Smooth muscle cell (in vitro differentiated cells): ENCODE data around the gene FKBP8. TPM values are rescaled to one million over a fixed set of nuclear protein-coding genes. Genes with fewer than 3 reads are reported as not detected.

ENCODE experiments used
- DNase-seq: peaks from one replicate; lab custom pipeline; 2025; ENCODE audit not compliant: unreplicated experiment; lab: John Stamatoyannopoulos, UW
- H2AFZ ChIP-seq: fragments of 200-600 bp; sonication (generic); 2 replicates; pipeline ENCODE4 v1.6.0; 2016; ENCODE audit warnings: antibody characterized with exemption, low read depth, mild to moderate bottlenecking
- H3F3A ChIP-seq: fragments of 200-600 bp; sonication (generic); 2 replicates; pipeline ENCODE4 v1.6.0; 2017; ENCODE audit warnings: antibody characterized with exemption, low read depth
- H3K27ac ChIP-seq: fragments of 200-600 bp; sonication (generic); 2 replicates; pipeline ENCODE4 v1.5.1; 2016; ENCODE audit warnings: low read depth, mild to moderate bottlenecking
- H3K27me3 ChIP-seq: fragments of 200-600 bp; sonication (generic); 2 replicates; pipeline ENCODE4 v1.6.1; 2016; ENCODE audit warnings: low read depth, mild to moderate bottlenecking
- H3K36me3 ChIP-seq: fragments of 200-600 bp; sonication (generic); 2 replicates; pipeline ENCODE4 v1.5.1; 2016; ENCODE audit warnings: low read depth
- H3K4me1 ChIP-seq: fragments of 200-600 bp; sonication (generic); 2 replicates; pipeline ENCODE4 v1.5.1; 2016; ENCODE audit warnings: low read depth
- H3K4me2 ChIP-seq: fragments of 200-600 bp; sonication (generic); 2 replicates; pipeline ENCODE4 v1.6.0; 2016; ENCODE audit warnings: mild to moderate bottlenecking
- H3K4me3 ChIP-seq: fragments of 200-600 bp; sonication (generic); 2 replicates; pipeline ENCODE4 v1.5.1; 2016; ENCODE audit warnings: mild to moderate bottlenecking
- H3K79me2 ChIP-seq: fragments of 200-600 bp; sonication (generic); 2 replicates; pipeline ENCODE4 v1.6.0; 2016; ENCODE audit warnings: low read depth, mild to moderate bottlenecking
- H3K9ac ChIP-seq: fragments of 200-600 bp; sonication (generic); 2 replicates; pipeline ENCODE4 v1.6.0; 2016; ENCODE audit warnings: low read depth
- H3K9me3 ChIP-seq: fragments of 200-600 bp; sonication (generic); replicated peaks from 2 replicates; pipeline ENCODE4 v1.5.1; 2016; ENCODE audit warnings: low read depth
- H4K20me1 ChIP-seq: fragments of 200-600 bp; sonication (generic); 2 replicates; pipeline ENCODE4 v1.6.0; 2016; ENCODE audit warnings: low read depth
- CTCF ChIP-seq: fragments of 200-600 bp; sonication (generic); IDR thresholded peaks from 2 replicates; pipeline ENCODE4 v1.5.1; 2017; ENCODE audit warnings: borderline replicate concordance, mild to moderate bottlenecking, antibody characterized with exemption; ENCODE audit not compliant: insufficient read depth, poor library complexity, severe bottlenecking
- WGBS: methylation state at CpG from one replicate; pipeline ENCODE4 v1.1.7; 2016; ENCODE audit warnings: low lambda C conversion rate; 5-methylcytosine and 5-hydroxymethylcytosine counted together
- polyA plus RNA-seq: library from polyadenylated mRNA; unstranded; fragments of >200 nt; fragmentation: Nextera tagmentation; extraction: Ambion mirVana; gene quantifications from 2 replicates; pipeline ENCODE4 v1.2.1, GENCODE V29; 2016
- total RNA-seq: library from RNA; depleted of rRNA; stranded (reverse); fragments of >200 nt; gene quantifications from 2 replicates; pipeline ENCODE4 v1.2.3, GENCODE V29; 2014

Gene FKBP8
- total and polyA plus RNA-seq, 2 experiments from 2014 or later: 143 to 358 TPM

DNA sequence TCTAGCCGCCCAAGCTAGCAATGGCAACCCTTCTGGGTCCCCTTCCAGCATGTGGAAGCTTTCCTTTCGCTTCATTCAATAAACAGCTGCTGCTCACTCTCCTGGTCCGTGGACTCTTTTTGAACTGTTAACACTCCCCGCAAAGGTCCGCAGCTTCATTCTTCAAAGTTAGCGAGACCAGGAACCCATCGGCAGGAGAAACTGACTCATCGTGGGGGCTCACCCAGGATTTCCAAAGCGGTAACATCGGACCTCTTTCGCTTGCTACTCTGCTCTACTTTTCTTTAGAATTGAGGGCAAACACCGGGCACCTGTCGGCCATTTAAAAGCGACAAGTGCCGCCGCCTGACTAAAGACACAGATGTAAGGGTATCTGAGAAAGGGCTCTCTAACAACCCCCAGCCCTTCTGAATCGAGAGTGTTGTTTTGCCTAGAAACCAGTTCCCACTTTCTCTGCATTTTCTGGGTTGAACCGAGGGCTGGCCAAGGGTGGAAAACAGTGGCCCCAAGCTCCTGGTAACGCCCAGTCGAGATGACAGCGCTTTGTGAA is 34.1 kb upstream of the FKBP8 start:
- Histone ChIP-seq H3K79me2 (peaks cover 17% of the 10 kb centered on the region), H2AFZ (no peak overlapping the region), H3K9ac (no peak overlapping the region), H3K4me2 (no peak overlapping the region), H3K4me1 (peaks cover 11% of the 10 kb centered on the region), H4K20me1 (peaks cover 36% of the 10 kb centered on the region), H3F3A (peaks cover 28% of the 10 kb centered on the region), H3K27me3 (no peaks in the 10 kb centered on the region), H3K9me3 (no peaks in the 10 kb centered on the region), H3K36me3 (no peaks in the 10 kb centered on the region), H3K4me3 (no peak overlapping the region), H3K27ac (no peak overlapping the region)
- no peak for DNase-seq
- no peak for TF ChIP-seq CTCF
- WGBS: 89% methylated on average over 21 of the region's 21 CpGs

DNA sequence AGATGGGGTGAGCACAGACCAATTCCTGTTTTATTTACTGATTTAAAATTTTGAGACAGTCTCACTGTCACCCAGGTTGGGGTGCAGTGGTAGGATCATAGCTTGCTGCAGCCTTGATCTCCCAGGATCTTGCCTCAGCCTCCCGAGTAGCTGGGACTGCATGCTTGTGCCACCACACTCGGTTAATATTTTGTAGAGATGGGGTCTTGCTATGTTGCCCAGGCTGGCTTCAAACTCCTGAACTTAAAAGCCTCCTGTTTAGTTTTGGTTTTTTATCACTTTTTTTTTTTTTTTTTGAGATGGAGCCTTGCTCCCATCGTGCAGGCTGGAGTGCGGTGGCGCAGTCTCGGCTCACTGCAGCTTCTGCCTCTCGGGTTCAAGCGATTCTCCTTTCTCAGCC is 33.0 kb upstream of the FKBP8 start:
- Histone ChIP-seq H3K36me3 (no peaks in the 10 kb centered on the region), H3K27me3 (no peaks in the 10 kb centered on the region), H3K9ac (no peak overlapping the region), H3K4me1 (peaks cover 11% of the 10 kb centered on the region), H3K27ac (no peak overlapping the region), H3K9me3 (no peaks in the 10 kb centered on the region), H3K79me2 (peaks cover 24% of the 10 kb centered on the region), H3K4me3 (no peak overlapping the region), H4K20me1 (peaks cover 38% of the 10 kb centered on the region), H2AFZ (no peak overlapping the region), H3K4me2 (no peak overlapping the region), H3F3A (peaks cover 28% of the 10 kb centered on the region)
- 92% methylated on average over 6 of the region's 8 CpGs for WGBS
- no peak for TF ChIP-seq CTCF
- no peak for DNase-seq

GRCh38 chr19:18574691-18575291 is 31.4 kb upstream of the FKBP8 start:
- Histone ChIP-seq H3K4me3 (no peak overlapping the region), H3K36me3 (no peaks in the 10 kb centered on the region), H3K79me2 (peaks cover 24% of the 10 kb centered on the region), H3K4me1 (peaks cover 11% of the 10 kb centered on the region), H3K9me3 (no peaks in the 10 kb centered on the region), H3K9ac (no peak overlapping the region), H3K27me3 (no peaks in the 10 kb centered on the region), H3F3A (peaks cover 28% of the 10 kb centered on the region), H3K27ac (no peak overlapping the region), H4K20me1 (peaks cover 38% of the 10 kb centered on the region), H2AFZ (no peak overlapping the region), H3K4me2 (no peak overlapping the region)
- no peak for DNase-seq
- WGBS: 99% methylated on average over 18 of the region's 18 CpGs
- no peak for TF ChIP-seq CTCF
